OCI-LY3 (cell line): ENCODE measurements around the gene SYNE2.

Experiments used
- EZH2phosphoT487 ChIP-seq: fragments of 200-600 bp; shearing (Covaris generic); IDR thresholded peaks from 2 replicates; pipeline ENCODE4 v1.6.1; 2018; ENCODE audit warnings: antibody characterized with exemption, mixed run types, low read depth
- TF ChIP-seq, protein P1 (sequence below): fragments of 200-600, 300-600 bp; sonication (generic); IDR thresholded peaks from 2 replicates; pipeline ENCODE4 v1.5.1; 2014; ENCODE audit warnings: antibody characterized with exemption, low read length, low read depth

DNA sequence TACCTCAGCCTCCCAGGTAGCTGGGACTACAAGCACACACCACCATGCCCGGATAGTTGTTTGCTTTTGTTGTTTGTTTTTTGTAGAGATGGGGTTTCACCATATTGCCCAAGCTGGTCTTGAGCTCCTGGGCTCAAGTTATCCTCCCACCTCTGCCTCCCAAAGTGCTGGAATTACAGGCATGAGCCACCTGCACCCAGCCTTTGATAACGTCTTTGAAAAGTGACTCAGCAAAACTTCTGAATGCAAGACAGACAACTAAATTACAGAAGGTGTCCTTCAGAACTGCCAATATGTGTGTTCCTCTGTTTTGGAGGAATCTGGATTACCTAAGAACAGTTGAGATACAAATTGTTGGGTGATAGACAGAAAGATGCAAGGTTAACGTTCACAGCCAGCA lies 341.6 kb downstream of the SYNE2 start:
- TF ChIP-seq, protein P1, sequence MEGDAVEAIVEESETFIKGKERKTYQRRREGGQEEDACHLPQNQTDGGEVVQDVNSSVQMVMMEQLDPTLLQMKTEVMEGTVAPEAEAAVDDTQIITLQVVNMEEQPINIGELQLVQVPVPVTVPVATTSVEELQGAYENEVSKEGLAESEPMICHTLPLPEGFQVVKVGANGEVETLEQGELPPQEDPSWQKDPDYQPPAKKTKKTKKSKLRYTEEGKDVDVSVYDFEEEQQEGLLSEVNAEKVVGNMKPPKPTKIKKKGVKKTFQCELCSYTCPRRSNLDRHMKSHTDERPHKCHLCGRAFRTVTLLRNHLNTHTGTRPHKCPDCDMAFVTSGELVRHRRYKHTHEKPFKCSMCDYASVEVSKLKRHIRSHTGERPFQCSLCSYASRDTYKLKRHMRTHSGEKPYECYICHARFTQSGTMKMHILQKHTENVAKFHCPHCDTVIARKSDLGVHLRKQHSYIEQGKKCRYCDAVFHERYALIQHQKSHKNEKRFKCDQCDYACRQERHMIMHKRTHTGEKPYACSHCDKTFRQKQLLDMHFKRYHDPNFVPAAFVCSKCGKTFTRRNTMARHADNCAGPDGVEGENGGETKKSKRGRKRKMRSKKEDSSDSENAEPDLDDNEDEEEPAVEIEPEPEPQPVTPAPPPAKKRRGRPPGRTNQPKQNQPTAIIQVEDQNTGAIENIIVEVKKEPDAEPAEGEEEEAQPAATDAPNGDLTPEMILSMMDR, result no peak
- no peak for TF ChIP-seq EZH2phosphoT487
